ENCODE measurements around the gene USP34. TPM values are rescaled to one million over a fixed set of nuclear protein-coding genes. Genes with fewer than 3 reads are reported as not detected.
"Not testable (repeated sequence)": the region's sequence is repeated elsewhere in the genome, so short reads cannot be mapped to it uniquely, and the experiment has no call there.

Gene USP34
- total RNA-seq, 1 experiment from 2014 or later: 35.4 TPM

- DNase-seq (ENCODE audit: low spot score): no peak
These were observed 217.8 kb downstream of the USP34 start for GRCh38 chr2:61253136-61253535.

DNA sequence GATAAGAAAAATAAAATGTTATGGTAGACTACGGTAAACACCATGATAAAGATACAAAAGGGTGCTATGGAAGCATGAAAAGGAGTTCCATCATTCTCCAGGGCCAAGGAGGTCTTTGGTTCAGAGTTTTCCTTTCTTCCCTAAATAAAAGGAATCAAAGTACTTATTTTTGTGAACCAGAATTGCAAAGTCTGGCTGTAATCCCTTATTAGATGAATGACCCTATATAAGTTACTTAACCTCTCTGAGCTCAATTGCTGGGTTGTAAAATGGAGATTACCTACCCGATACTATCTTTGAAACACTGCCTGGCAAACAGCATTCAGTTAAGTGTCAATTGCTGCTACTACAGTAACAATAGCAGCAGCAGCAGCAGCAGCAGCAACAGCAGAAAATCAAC is 218.9 kb downstream of the USP34 start:
- DNase-seq (ENCODE audit: low spot score): no peak

- no peak for DNase-seq (ENCODE audit: low spot score)
These were observed 221.3 kb downstream of the USP34 start for GRCh38 chr2:61249521-61250071.

GRCh38 chr2:61247204-61247812 is 223.6 kb downstream of the USP34 start:
- no peak for DNase-seq (ENCODE audit: low spot score)

GRCh38 chr2:61244694-61245093 is 226.2 kb downstream of the USP34 start:
- no peak for DNase-seq (ENCODE audit: low spot score)

GRCh38 chr2:61241266-61241665 is 229.6 kb downstream of the USP34 start:
- no peak for DNase-seq (ENCODE audit: low spot score)

DNA sequence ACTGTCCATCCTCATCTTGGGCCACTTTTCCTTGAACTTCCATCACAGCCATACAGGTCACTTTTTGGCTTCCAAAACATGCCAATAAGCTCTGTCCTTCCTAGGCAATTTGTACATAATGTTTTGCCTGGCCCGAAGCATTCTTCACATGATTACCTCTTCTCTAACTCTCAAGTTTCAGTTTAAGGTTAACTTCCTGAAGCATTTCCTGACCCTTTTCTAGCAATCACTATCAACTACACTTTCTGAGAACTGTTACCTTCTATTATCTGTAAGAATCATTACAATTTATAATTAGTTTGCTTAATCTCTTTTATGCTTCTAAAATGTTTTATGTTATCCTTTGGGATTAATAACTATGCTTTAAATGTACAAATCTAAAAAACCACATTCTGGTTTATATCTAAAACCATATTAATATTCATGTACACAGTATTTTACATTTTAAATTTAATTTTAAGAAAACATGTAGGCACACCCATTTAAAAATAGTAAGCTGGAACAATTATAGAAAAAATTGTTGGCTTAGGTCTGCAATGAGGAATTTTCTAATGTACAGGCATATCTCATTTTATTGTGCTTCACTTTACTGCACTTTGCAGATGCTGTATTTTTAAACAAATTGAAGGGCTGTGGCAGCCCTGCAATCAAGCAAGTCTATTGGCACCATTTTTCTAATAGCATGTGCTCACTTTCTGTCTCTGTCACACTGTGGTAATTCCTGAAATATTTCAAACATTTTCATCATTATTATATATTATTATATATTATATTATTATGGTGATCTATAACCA is 232.5 kb downstream of the USP34 start:
- no peak for DNase-seq (ENCODE audit: low spot score)

GRCh38 chr2:61235716-61236115 is 235.2 kb downstream of the USP34 start:
- no peak for DNase-seq (ENCODE audit: low spot score)

DNA sequence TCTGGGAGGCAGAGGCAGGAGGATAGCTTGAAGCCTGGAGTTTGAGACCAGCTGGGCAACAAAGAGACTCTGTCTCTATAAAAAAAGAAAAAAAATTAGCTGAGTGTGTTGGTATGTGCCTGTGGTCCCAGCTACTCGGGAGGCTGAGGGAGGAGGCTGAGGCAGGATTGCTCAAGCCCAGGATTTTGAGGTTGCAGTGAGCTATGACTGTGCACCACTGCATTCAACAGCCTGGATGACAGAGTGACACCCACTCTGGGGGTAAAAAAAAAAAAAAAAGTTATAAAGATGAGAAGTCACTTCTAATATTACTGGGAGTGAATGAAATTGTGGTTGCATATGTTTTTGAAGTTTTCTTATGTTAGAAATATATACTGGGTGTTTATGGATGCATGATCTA is 237.3 kb downstream of the USP34 start:
- no peak for DNase-seq (ENCODE audit: low spot score)

GRCh38 chr2:61229936-61230335 is 241.0 kb downstream of the USP34 start:
- no peak for DNase-seq (ENCODE audit: low spot score)

DNA sequence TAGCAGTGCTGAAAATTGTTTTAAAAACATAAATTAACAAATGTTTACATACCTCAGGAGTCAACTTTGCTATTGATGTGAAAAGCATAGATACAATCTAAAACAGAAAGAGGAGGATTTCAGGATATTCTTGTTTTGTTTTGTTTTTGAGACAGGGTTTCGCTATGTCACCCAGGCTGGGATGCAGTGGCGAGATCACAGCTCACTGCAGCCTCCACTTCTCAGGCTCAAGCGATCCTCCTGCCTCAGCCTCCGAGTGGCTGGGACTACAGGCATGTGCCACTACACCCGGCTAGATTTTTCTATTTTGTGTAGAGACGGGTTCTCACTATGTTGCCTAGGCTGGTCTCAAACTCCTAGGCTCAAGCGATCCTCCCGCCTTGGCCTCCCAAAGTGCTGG is 248.3 kb downstream of the USP34 start:
- no peak for DNase-seq (ENCODE audit: low spot score)

- DNase-seq (ENCODE audit: low spot score): no peak
These were observed 249.1 kb downstream of the USP34 start for GRCh38 chr2:61221819-61222218.

- no peak for DNase-seq (ENCODE audit: low spot score)
These were observed 250.1 kb downstream of the USP34 start for GRCh38 chr2:61220768-61221167.

DNA sequence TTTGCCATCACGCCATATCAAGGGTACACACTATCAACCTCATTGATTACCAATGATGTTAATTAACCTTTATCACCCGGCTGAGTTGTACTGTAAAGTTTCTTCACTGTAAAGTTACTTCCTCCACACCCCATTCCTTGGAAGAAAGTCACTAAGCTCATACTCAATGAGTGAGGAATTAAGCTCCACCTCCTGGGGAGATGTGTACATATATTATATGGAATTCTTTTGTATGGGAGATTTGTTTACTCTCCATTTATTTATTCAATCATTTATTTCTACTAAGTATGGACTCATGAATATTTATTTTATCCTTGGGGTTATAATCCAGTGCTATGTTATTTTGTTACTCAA is 252.1 kb downstream of the USP34 start:
- DNase-seq (ENCODE audit: low spot score): peak; percentile 9

- no peak for DNase-seq (ENCODE audit: low spot score)
These were observed 252.6 kb downstream of the USP34 start for GRCh38 chr2:61218076-61218816.

DNA sequence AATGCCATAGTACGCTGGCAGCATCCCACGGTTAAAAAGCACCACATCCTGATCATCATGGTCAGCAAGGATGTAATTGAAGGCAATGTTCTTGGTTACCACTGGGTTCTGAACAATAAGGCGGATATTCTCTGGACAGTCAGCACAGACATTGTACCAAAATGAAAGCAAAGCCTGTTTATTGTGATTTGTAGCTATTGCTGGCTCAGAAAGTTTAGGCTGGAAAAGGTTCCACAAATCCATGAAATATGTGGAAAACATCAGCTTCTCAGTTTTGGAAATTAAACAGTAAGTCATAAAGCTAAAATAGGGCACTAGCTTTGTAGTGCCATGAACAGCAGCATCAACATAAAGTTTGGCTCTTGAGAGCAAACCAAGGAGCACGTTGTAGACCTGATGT is 256.7 kb downstream of the USP34 start:
- DNase-seq (ENCODE audit: low spot score): no peak

- DNase-seq (ENCODE audit: low spot score): peak; percentile 24
These were observed 260.4 kb downstream of the USP34 start for GRCh38 chr2:61210332-61210981.

GRCh38 chr2:61205132-61205531 is 265.8 kb downstream of the USP34 start:
- no peak for DNase-seq (ENCODE audit: low spot score)

DNA sequence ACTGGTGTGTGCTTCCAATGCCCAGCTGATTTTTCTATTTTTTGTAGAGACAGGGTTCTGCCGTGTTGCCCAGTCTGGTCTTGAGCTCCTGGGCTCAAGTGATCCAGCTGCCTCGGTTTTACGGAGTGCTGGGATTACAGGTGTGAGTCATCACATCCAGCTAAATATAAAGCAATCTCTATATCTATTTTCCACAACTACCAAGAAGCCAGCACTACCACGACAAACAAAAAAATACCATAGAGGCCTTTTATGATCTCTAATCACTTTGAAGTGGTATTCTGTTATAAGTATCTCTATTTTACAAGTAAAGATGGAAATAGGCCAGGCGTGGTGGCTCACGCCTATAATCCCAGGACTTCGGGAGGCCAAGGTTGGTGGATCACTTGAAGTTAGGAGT is 274.2 kb downstream of the USP34 start:
- DNase-seq (ENCODE audit: low spot score): no peak

GRCh38 chr2:61194646-61195045 is 276.2 kb downstream of the USP34 start:
- DNase-seq (ENCODE audit: low spot score): not testable (repeated sequence)

DNA sequence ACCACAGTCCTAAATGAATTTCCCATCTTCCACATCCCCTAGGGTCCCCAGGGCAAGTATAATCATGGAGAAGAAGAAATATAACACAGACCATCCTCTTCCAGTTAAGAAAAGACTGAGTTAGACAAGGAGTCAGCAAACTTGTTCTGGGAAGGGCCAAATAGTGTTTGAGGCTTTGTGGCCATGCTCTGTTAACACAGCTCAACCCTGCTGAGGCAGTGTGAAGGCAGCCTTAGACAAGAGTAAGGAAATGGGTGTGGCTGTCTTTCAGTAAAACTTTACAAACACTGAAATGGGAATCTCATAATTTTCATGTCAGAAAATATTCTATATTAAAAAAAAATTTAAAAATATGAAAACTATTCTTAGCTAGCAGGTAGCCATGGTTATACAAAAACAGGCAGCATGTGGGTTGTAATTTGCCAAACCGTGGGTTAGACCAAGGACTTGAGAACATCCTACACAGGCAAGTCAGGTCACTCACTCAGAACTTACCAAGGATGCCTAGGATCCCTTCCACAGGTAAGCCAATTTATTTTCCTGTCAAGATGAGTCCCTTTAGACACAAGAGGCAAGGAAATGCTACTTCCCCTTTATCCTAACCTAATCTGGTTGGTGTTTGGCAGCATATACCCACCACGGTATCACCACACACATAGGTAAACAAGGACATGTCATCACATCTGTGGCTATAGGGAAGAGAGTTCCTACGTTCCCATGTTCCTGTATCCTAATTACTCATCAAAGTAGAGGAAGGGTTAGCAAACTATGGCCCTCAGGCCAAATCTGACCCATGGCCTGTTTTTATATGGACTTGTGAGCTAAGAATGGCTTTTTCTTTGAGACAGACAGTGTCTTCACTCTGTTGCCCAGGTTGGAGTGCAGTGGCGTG is 277.0 kb downstream of the USP34 start:
- DNase-seq (ENCODE audit: low spot score): no peak
